HG03565 (cell line): ENCODE data around the gene FGF5.
A peak's percentile ranks its signal among the peaks of the same experiment; 100 is the strongest.

Experiments
- ATAC-seq: cut with Tn5 transposase; IDR thresholded peaks from one replicate; pipeline ENCODE4 v1.9.1; 2021; ENCODE audit warnings: mild to moderate bottlenecking, moderate library complexity; ENCODE audit not compliant: unreplicated experiment

The FGF5 gene

DNA sequence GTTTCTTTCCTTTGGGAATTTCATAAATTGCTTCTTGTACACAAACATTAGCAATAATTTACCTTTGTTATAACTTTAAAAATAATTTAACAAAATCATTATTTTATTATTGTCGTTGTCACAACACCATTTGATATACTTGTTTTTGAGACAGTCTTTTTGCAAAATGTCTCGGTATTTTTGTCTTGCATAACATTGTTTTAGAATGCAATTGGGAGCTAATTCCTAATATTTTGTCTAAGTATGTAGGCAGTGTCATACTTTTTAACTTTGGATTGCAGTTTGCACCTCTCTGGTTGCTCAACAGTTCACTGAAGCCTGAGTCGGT, 68.7 kb downstream of the FGF5 start:
- ATAC-seq, result no peak

DNA sequence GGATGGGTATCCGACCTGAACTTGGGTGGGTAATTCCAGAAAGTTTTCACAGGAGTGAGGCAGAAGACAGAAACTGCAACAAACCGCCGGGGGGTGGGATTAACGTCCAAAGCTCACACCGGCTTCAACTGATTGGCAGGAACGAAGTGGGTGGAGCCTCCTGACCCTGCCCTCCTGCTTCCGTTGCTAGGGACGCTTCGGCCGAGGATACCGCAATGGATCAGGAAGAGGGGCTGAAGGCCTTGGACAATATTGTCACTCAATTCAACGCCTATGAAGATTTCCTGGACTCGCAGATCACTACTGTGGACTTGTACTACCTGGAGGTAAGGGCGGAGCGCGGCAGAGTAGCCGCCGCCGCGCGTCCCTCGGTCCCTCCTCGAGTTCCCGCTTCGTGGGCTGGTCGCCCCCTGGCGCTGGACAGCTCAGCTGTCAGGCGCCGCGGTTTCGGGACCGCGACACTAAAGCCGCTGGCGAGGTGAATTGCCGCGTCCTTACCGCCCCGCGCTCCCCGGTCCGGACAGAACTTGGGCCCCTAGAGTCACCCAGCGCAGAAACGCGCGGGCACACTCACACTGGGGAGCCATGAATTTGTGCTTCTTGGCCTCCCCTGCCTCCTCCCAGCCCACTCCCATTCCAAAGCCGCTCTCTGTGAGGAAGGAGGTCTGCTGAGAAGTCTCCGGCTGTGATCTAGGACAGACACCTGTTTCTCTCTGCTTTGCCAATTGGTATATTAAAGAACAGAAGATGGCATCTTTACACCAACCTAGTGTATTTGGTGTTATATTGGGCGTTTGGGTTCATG, 69.3 kb downstream of the FGF5 start, which contains the start of gene CFAP299:
Gene CFAP299 (plus strand): TSS at position 177 of the 805 bp plus-strand sequence.
- ATAC-seq, result peak; percentile 97

DNA sequence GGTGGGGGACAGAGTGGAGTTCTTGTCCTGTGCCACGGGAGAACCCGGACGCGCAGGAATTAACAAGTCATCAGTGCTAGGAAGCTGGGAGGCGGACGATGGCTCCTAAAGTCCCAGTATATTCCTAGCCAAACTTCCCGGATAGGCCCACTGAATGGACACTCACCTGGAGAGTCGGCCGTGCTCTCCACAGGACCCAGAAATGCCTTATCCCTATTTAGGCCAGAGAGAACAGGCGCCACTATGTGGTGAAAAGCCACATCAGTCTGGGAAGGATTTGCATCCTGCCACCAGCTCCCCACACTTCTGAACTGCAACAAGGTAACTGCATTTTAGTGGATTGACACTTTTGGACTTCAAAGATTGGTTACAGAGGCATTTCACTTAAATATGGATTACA, 70.1 kb downstream of the FGF5 start:
- no peak for ATAC-seq

DNA sequence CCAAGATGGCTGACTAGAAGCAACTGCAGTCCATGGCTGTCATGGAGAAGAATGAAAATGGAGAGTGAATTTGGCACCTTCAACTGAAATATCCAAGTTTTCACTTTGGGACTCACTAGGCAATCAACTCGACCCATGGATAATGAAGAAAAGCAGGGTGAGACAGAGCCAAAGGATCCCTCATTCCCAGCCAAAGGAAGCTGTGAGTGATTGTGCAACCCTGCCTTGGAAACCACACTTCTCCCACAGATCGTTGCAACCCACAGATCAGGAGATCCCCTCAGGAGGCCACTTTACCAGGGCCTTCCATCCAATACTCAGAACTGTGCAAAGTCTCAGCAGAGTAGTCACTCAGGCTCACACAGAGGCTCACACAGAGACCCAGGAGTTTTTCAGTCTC, 73.6 kb downstream of the FGF5 start:
- ATAC-seq, result no peak
